Colon (tissue), 2 donors: Measurements from ENCODE around the gene ANAPC16.
"Not testable (repeated sequence)": the region's sequence is repeated elsewhere in the genome, so short reads cannot be mapped to it uniquely, and the experiment has no call there.

Experiments
- FAIRE-seq: peaks from 2 replicates; lab custom pipeline; 2012; peaks lifted over from hg19 to GRCh38; lab: Jason Lieb, UNC
- donor health status: control.
- donor health status: control.

Gene ANAPC16

GRCh38 chr10:72211832-72212231 lies 4.0 kb upstream of the ANAPC16 start:
- not testable (repeated sequence) for FAIRE-seq

DNA sequence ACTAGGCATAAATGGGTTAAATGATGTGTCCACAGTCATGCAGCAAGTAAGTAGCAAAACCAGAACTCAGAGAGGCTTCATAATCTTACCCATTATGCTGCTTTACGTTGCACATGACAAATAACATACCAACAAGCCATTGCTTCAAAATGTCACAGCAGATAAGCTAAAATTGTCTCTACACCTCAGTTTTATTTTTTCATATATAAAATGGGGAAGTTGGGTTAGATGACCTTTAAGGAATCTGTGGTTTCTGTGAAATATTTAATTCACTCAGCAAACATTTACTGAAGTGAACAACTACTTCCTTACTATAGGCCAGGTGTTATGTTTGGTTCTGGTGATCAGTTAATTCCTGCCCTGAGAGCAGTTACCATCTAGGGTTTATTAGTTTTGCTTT lies 2.5 kb downstream of the ANAPC16 start:
- no peak for FAIRE-seq

- FAIRE-seq, result no peak
Measured at GRCh38 chr10:72218726-72219125, 2.9 kb downstream of the ANAPC16 start.

GRCh38 chr10:72219235-72219814 lies 3.5 kb downstream of the ANAPC16 start:
- FAIRE-seq, result no peak

GRCh38 chr10:72220637-72221036 lies 4.8 kb downstream of the ANAPC16 start:
- FAIRE-seq, result no peak

- FAIRE-seq, result no peak
Measured at GRCh38 chr10:72221278-72221677, 5.5 kb downstream of the ANAPC16 start.

DNA sequence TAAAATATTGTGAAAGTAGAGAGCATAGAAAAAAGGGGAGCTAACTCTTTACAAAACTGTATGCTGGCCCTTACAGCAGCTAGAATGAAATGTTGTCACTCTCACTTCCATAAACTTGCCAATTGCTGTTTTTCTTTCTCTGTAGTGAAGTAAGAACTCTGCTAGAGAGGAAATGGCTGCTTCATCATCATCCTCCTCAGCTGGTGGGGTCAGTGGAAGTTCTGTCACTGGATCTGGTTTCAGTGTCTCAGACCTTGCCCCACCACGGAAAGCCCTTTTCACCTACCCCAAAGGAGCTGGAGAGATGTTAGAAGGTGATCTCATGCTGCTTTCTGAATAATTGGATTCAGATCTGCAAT lies 7.9 kb downstream of the ANAPC16 start:
- no peak for FAIRE-seq

DNA sequence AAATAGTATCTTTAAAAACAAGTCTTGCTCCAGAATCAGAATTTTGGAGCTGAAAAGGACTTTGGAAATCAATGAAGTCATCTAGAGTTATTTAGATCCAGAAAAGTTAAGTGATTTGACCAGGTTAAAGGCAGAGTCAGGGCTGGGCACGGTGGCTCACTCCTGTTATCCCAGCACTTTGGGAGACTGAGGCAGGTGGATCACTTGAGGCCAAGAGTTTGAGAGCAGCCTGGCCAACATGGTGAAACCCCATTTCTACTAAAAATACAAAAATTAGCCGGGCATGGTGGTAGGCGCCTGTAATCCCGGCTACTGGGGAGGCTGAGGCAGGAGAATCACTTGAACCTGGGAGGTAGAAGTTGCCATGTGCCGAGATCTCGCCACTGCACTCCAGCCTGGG lies 8.4 kb downstream of the ANAPC16 start:
- FAIRE-seq, result not testable (repeated sequence)

- FAIRE-seq, result no peak
Measured at GRCh38 chr10:72226418-72227027, 10.7 kb downstream of the ANAPC16 start.

DNA sequence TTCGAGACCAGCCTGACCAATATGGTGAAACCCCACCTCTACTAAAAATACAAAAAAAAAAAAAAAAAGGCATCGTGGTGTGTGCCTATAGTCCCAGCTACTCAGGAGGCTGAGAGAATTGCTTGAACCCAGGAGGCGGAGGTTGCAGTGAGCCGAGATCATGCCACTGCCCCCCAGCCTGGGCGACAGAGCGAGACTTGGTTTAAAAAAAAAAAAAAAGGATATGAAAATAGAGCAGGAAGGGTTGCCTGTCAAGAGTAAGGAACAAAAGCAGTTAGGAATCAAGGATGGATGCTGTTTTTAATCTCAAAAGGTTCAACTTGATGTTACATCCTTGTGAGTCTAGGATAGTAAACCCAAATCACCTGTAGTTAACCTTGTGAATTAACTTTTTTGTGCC lies 12.0 kb downstream of the ANAPC16 start:
- FAIRE-seq, result no peak

GRCh38 chr10:72228318-72228751 lies 12.5 kb downstream of the ANAPC16 start:
- FAIRE-seq, result no peak

DNA sequence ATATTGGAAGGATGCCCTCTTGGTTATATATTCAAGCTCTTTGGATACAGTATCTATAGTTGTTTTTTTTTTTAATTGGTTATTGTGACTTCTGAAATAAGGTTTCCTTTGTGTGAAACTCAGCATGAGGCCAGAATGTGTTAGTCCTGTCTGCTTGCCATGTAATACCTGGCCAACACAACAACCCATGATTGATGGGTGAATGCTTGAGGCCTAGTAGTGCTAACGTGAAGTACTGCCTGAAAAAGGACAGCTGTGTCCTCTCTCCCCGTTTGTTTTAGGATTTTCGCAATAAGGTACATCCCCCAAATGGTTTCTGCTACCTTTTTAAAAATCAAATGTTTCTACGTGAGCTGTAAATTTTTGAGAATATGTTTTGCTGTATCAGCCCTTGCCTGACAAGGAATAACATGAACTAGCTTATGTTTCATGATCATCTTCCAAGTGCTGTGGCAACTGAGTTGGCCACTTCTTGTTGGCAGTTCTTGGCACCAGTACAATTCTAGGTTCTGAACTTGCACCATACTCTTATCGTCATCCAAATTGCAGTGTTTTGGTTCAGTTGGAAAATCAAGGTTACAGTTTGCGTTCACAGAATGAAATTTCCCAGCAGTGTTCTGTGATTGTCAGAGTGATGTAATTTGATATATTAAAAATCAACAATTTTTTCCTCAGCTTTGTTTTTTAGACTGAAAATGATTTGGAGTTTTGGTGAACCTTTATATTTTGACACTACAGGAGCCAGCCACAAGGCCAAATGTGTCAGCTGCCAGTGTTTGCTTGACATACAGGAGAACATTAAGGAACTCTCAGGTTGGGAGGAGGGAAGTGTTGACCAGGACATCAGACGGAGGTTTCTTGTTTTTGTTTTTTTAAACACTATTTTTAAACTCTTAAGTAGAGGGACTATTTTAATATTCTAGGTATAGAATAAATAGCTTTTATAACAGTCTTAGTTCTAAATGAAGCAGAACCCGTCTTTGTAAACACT lies 13.7 kb downstream of the ANAPC16 start:
- FAIRE-seq, result no peak

DNA sequence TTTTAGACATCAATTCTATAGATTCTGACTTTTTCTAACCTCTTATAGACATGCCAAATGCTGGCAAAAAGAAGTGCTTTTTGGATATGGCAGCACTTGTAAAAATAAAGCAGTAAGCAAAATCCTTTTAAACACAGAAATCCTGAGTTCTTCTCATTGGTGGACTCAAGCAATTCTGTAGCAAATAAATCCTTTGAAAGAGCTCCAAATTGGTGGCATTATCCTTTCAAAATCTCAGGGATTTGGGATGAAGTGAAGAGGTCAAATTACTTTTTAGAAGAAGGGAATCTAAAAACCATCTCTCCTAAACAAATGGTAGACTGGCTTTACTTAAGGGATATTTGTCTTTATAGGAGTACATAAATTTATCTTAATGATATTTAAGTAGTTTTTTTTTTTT lies 17.8 kb downstream of the ANAPC16 start:
- FAIRE-seq, result no peak

GRCh38 chr10:72234560-72235095 lies 18.8 kb downstream of the ANAPC16 start:
- FAIRE-seq, result no peak

- no peak for FAIRE-seq
Measured at GRCh38 chr10:72235544-72236279, 19.9 kb downstream of the ANAPC16 start.

DNA sequence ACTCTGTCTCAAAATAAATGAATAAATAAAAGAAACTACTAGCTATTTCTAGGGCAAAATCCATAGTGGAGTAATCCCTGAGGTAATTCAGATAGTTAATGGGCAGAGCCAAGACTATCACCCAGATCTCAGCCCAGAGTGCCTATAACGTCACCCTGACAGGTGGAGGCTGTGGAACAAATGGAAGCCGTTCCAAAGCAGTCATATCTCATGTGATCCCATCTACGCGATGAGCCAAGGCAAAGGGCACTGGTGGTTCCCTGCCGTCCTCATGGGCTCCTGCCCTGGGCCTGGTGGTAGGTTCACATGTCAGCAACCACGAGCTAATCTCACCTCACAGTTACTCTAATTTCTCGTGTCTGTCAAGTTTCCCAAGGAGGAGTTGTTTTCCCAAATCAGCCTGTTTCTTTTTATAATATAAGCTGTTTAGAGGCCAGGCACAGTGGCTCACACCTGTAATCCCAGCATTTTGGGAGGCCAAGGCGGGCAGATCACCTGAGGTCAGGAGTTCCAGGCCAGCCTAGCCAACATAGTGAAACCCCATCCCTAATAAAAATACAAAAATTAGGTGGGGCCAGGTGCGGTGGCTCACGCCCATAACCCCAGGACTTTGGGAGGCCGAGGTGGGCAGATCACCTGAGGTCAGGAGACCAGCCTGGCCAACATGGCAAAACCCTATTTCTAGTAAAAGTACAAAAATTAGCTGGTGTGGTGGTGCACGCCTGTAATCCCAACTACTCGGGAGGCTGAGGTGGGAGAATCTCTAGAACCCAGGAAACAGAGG lies 22.8 kb downstream of the ANAPC16 start:
- FAIRE-seq, result no peak

DNA sequence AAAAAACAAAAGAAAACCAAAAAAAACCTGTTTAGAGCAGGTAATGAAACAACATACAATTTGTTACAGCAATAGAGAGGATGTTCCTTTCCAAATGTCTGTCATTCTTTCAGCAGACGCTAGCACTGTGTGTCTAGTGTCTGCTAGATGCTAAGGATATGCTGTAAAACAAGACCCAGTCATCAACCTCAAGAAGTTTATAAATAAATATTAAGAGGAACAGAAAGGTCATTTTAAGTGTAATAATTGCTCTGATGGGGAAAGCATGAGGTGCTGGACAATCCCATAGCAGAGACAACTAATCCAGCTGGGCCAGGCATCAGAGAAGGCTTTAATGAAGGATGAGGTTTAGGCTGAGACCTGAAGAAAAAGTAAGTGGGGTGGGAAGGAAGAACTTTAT lies 23.6 kb downstream of the ANAPC16 start:
- FAIRE-seq, result no peak

- FAIRE-seq, result no peak
Measured at GRCh38 chr10:72240371-72240770, 24.6 kb downstream of the ANAPC16 start.

GRCh38 chr10:72241691-72242252 lies 26.0 kb downstream of the ANAPC16 start:
- no peak for FAIRE-seq

- FAIRE-seq, result no peak
Measured at GRCh38 chr10:72242675-72243074, 26.9 kb downstream of the ANAPC16 start.
